ENCODE data around the gene AGFG1.

AGFG1 gene

GRCh38 chr2:227471924-227472264 is at the start of gene AGFG1:
TSS of gene AGFG1 (plus strand) at chr2:227472156. CDS start at chr2:227472422, 266 bp downstream.
- peak; percentile 79 to 95 (median 90) for DNase-seq
- intact Hi-C loops (cut with DNase I), result loop anchor here (5.0 kb wide), 1 partner anchor 145 kb away; the partner anchor contains the start of gene MFF

DNA sequence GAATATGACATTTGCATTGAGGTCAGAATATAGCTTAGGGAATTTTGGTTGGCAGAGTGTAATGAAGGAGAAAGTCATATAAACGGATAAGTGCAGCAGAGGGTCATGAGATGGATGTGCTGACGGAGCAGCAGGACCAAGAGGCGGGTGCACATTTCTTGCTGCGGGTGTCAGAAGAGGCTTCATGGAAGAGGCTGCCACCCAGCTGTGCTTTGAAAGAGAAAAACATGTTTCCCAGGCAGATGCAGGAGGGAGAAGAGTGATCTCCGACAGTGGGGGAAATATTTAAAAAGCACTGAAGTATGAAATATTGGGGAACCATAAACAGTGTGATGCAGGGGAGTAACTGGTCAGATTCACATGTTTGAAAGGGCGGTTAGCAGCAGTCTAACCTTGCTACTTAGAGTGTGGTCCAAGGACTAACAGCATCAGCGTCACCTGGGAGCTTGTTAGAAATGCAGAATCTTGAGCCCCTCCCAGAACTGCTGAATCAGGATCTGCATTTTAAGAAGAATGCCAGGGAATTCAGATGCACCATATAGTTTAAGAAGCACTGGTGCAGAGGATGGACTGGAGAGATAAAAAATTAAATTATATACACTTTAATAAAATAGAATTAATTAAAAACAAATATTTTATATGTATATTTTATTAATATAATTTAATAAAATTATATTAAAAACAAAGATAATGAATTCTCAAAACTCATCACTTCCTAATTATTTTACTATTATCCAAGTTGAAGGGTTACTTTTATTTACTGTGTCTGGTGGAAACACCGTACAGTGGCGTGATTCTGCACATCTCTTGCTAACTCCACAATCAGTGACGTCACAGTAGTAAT is 48.1 kb upstream of the AGFG1 start:
- intact Hi-C loops (cut with DNase I), result no loop called here
- peak in 21 of 42 donors; percentile 13 to 73 (median 37) for DNase-seq

DNA sequence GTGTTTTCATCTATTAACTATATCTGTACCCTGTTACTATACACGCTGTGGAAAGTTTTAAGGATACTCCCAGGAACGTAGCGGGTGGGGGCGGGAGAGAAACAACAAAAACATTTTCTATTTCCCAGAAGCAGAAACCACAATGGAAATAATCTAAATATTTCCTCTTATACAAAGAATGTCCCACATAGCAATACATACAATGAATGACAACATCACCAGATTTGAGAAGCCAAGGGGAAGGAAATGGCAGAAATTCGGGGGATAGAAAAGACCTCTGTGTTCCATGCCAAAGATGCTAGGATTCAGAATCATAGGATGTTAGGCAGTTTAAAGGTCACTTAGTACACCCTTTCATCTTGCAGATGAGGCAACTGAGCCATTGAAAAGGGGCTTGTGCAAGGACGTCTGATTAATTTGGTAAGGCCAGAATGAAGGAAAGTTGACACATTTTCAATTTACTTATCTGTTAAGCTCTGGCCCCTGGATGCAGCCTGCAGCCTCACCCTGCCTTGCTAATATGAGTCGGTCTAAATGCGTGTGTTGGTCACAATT is 43.1 kb upstream of the AGFG1 start:
- no peak for DNase-seq
- intact Hi-C loops (cut with DNase I), result no loop called here

DNA sequence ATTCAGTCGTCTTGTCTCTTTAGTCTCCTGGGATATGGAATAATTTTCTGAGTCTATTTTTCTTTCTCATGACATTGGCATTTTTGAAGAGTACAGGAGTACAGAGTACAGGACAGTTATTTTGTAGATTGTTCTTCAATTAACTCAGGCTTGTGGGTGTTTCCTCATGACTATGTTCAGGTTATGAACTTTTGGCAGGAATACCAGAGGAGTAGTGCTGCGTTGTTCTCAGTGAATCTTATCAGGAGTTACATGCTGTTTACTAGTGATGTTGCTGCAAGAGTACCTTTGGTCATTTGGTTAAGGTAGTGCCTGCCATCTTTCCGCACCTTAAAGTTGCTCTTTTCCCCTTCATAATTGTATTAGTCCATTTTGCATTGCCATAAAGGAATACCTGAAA is 41.3 kb upstream of the AGFG1 start:
- intact Hi-C loops (cut with DNase I), result no loop called here
- no peak for DNase-seq

DNA sequence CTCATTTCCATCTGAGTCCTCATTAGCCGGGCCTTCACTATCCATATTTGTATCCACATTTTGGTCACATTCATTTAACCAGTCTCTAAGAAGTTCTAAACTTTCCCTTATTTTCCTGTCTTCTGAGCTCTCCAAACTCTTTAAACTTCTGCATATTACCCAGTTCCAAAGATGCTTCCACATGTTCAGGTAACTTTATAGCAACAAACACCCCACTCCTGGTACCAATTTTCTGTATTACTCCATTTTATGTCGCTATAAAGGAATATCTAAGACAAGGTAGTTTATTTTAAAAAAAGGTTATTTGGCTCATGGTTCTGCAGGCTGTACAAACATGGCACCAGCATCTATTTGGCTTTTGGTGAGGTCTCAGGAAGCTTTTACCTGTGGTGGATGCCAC is 38.8 kb upstream of the AGFG1 start:
- no peak for DNase-seq
- intact Hi-C loops (cut with DNase I), result no loop called here

DNA sequence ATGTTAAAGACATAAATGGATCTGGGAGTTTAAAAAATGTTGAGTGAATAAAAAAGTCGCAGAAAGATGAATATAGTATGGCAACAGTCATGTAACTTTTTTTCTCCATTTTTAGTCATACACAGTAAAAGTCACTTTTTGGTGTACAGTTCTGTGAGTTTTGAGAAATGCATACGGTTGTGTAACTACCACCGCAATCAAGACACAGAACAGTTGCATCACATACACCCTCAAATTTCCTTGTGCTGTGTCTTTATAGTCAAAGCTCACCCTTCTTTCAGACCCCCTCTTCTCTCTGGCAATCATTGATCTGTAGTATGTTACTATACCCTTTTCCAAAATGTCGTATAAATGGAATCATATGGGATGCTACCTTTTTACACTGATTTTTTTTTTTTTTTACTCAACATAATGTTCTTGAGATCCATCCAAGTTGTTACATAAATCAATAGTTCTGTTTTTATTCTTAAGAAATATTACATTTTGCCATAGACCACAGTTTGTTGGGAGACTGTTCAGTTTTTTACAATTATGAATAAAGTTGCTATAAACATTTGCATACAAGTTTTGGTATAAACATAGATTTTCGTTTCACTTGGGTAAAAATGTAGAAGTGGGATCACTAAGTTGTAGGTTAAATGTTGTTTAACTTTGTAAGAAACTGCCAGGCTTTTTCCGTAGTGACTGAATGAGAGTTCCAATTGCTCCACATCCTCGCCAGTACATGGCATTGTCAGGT is 35.4 kb upstream of the AGFG1 start:
- intact Hi-C loops (cut with DNase I), result no loop called here
- no peak for DNase-seq

GRCh38 chr2:227439214-227439613 is 32.7 kb upstream of the AGFG1 start:
- intact Hi-C loops (cut with DNase I), result no loop called here
- DNase-seq, result no peak

DNA sequence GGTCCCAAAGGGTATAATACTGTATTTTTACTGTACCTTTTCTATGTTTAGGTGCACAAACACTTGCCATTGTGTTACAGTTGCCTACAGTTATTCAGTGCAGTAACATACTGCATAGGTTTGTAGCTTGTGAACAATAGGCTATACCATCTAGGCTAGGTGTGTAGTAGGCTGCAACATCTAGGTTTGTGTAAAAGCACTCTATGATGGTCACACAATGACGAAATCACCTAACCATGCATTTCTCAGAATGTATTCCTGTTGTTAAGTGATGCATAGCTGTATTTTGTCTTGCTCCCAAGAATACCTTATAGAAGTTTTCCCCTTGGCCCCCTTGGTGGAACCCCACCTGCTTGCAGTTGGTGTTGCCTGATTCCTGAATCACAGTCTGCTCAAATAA is 29.3 kb upstream of the AGFG1 start:
- no peak for DNase-seq

DNA sequence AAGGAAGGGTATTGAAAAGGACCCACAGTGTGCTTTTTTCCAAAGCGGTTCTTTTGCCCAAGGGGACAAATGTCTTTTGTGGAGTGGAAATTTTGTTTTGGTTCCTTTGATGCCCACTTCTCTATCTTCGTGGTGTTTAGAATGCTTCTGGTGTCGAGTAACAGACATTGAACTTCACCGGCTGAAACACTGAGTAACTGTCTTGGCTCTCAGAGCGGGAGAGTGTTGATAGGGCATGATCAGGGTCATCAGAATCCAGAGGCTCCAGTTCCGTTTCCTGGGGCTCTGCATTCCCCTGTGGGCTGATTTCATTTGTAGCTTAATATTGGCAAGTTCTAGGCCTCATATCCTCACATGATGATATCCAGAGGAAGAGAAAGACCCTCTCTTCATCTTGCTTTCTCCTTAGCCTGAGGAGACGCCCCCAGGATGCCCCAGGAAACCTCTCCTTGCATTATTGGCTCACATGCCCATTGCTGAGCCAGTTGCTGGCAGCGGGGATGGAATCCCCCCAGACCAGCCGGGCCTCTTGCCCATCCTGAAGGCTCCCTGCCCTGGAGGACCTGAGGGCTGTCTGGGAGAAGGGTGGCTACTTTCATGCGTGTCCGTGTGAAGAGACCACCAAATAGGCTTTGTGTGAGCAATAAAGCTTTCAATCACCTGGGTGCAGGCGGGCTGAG is 27.9 kb upstream of the AGFG1 start:
- no peak for DNase-seq
- intact Hi-C loops (cut with DNase I), result no loop called here

More for the DNA sequence above, 29.3 kb upstream of the AGFG1 start:
- intact Hi-C loops (cut with DNase I), result no loop called here

DNA sequence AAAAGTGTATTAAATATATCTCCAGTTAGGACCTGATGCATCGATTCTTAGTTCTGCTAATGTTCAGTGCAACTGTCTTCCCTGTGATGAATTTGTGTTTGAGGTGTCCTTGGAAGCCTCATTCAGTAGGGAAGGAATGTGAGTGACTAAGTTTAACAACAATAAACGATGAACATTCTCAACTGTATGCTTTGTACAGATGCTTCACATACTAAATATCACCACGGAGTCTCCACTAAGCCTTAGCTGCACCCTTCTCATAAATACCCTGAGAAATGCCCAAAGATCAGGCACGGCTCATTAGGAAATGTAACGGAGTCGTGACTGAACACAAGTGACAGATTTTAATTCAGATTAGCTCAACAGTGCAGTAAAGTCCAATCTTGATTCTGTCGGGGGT is 24.4 kb upstream of the AGFG1 start:
- intact Hi-C loops (cut with DNase I), result no loop called here
- DNase-seq, result no peak

DNA sequence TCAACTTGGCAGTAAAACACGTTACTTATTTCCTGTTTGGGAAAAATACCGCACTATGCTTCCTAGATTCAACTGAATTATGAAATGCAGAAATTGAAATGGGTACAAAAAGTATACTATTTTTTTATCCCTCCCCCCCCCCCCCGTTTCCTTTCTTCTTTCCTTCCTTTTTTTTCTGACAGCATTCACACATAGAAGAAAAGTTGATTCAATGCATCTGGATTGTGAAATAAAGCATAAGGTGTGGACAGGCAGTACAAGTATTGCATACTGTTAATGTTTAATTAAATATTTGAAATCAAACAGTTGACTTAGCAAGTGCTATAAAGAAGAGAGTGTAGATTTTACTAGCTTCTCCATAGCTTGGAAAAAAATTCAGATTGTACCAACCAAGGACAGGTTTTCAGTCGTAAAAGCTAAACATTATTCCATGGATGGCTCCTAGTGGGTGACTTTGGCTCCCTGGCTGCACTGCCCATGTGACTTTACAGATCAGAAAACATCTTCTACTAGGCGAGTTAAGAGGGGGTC is 21.6 kb upstream of the AGFG1 start:
- intact Hi-C loops (cut with DNase I), result no loop called here
- DNase-seq, result no peak

DNA sequence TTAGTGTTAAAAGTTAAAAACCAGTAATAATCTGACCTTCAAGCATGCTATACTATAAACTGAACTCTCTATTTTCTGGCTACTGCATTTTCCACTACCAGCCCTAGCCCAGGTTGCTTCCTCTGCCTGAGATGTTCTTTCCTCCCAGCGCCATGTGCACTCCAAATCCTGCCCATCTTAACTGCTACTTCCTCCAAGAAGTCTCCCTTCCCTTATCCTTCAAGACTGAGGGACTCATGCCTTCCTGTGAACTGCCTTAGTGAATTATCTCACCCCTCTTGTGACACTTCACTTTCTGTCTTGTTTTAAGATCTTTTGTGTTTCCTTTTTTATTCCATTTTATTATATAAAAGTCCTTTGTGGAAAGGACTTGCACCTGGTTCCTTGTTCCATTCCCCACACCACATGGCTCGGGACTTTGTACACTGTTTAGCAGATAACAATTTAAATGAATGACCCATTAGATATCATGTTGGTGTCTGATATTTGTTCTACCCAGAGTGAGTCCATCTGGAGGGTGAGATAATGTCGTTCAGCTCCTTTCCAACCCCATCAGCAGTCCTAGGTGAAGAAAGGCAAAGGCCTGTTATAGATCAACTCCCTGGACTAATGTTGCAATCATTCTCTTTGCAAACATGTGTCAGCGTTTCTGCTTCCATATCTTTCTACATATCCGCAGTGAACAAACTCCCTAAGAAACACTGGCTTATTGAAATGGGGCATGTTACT is 20.9 kb upstream of the AGFG1 start:
- intact Hi-C loops (cut with DNase I), result no loop called here

GRCh38 chr2:227451655-227451992 is 20.3 kb upstream of the AGFG1 start:
- intact Hi-C loops (cut with DNase I), result no loop called here
- no peak for DNase-seq

More for the DNA sequence above, 20.9 kb upstream of the AGFG1 start:
- no peak for DNase-seq

DNA sequence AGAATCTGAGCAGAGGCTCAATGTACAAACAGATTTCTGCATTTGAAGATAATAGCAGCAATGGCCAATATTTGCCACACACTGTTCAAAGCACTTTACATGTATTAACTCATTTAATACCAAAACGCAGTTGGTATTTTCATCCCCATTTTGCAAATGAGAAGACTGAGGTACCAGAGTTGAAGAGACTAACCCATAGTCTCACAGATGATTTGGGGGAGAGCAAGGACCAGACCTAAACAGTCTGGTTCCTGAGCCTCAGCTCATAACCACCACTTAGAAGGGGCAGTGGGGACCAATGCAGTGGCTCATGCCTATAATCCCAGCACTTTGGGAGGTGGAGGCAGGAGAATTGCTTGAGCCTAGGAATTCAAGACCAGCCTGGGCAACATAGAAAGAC is 18.1 kb upstream of the AGFG1 start:
- DNase-seq, result no peak
- intact Hi-C loops (cut with DNase I), result no loop called here

DNA sequence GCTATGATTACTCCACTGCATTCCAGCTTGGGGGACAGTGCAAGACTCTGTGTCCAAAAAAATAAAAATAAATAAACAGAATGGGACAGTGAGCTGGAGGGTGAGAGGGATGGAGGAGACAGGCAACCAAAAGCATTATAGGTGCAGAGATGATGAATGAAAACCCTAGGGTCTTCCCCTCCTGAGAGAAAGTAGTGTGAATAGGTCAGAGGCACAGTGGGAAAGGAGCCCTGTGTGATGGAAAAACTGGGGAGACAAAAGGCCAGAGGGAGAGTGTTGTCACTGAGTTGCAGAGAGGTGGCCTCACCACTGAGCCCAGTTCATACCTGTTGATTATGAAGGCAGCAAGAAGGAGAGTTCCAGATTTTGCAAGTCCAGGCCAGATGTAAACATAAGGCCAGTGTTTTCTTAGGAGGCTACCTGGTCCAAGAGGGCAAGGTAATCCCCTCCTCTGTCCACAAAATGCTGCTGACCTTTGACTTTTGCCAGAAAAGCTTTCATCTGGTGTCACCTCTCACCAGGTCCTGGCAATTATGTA is 17.6 kb upstream of the AGFG1 start:
- no peak for DNase-seq
- intact Hi-C loops (cut with DNase I), result no loop called here

DNA sequence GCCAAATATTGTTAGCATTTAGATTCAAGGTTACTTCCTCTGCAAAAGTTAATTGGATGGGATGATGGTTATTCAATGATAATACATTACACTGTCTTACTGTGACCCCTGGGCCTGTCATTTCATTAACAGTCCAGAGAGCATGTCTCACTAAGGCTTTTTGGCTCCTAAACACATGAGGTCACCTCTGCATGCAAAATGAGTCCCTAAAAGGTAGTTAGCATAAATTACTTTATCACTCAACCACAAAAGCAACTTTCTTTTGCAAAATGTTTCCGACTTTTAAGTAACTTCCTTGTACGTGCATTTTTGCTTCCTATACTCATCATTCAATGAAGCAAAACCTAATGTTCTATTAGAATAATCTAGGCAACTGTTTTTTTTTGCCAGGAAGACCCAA is 16.8 kb upstream of the AGFG1 start:
- no peak for DNase-seq
- intact Hi-C loops (cut with DNase I), result no loop called here

GRCh38 chr2:227456102-227456501 is 15.9 kb upstream of the AGFG1 start:
- intact Hi-C loops (cut with DNase I), result no loop called here

GRCh38 chr2:227456772-227457171 is 15.2 kb upstream of the AGFG1 start:
- no peak for DNase-seq
- intact Hi-C loops (cut with DNase I), result no loop called here

More at GRCh38 chr2:227456102-227456501, 15.9 kb upstream of the AGFG1 start:
- no peak for DNase-seq

DNA sequence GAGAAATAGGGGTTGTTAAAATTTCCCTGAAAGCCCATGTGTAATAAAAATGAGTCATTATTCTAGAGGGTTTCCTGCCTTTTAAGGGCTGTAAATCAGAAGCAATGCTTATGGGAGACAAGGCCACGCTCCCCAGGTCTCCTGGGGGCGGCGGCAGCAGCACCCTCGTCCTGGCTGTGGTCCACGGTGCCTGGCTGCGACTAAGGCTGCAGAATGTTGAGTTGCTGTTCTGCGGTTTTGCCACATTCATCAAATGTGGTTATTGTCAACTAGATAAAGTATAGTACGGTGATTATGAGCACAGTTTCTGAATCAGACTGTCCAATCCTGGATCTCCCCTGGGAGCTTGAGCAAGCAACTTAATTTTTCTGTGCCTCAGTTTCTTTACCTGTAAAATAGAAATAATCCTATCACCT is 11.9 kb upstream of the AGFG1 start:
- intact Hi-C loops (cut with DNase I), result no loop called here
- no peak for DNase-seq
